PFSK-1 (cell line): Measurements from ENCODE around the gene SLC12A9.

Source experiments
- FOXP2 ChIP-seq: optimal IDR thresholded peaks from 2 replicates; pipeline ENCODE3; 2011; ENCODE audit warnings: borderline replicate concordance, control low read depth, inconsistent platforms; ENCODE audit not compliant: insufficient read depth; ENCODE audit errors: extremely low read length, extremely low read depth
- POLR2AphosphoS5 ChIP-seq: IDR thresholded peaks from 2 replicates; pipeline ENCODE4 v1.6.1; 2012; ENCODE audit warnings: low read depth, mild to moderate bottlenecking, control low read depth, low read length, moderate library complexity
- REST ChIP-seq, 2 experiments: IDR thresholded peaks; 2 replicates each; pipeline versions ENCODE4 v1.6.1 to v1.8.0; 2011 to 2012; ENCODE audit warnings: low read depth in 2 of 2, low read length in 2 of 2, control low read depth in 1 of 2, inconsistent platforms in 1 of 2, mild to moderate bottlenecking in 1 of 2, moderate library complexity in 1 of 2; ENCODE audit not compliant: insufficient read depth in 1 of 2
- SIN3A ChIP-seq: IDR thresholded peaks from 2 replicates; pipeline ENCODE4 v1.6.1; 2012; ENCODE audit warnings: mild to moderate bottlenecking, low read length, moderate library complexity, borderline replicate concordance; ENCODE audit not compliant: insufficient read depth
- TAF1 ChIP-seq: IDR thresholded peaks from 2 replicates; pipeline ENCODE4 v1.6.1; 2012; ENCODE audit warnings: low read length, control low read depth, borderline replicate concordance; ENCODE audit not compliant: insufficient read depth

SLC12A9 gene

GRCh38 chr7:100835903-100836811 is 16.4 kb upstream of the SLC12A9 start:
- TF ChIP-seq REST (IDR thresholded peaks at IDR 0.05; ENCODE audit: insufficient read depth in 1 of 2, low read depth in 2 of 2, low read length in 2 of 2): no peak
- TF ChIP-seq SIN3A: no peak
- no peak for TF ChIP-seq POLR2AphosphoS5
- no peak for TF ChIP-seq TAF1
- peak; percentile 14 for TF ChIP-seq FOXP2

- TF ChIP-seq SIN3A (no peak), TAF1 (no peak), POLR2AphosphoS5 (no peak), FOXP2 (no peak), REST (IDR thresholded peaks at IDR 0.05; ENCODE audit: insufficient read depth in 1 of 2, low read depth in 2 of 2, low read length in 2 of 2) (no peak)
Measured at GRCh38 chr7:100836812-100837098, 15.8 kb upstream of the SLC12A9 start.

GRCh38 chr7:100837099-100837836 is 15.2 kb upstream of the SLC12A9 start:
- TF ChIP-seq SIN3A (no peak), REST (IDR thresholded peaks at IDR 0.05; ENCODE audit: insufficient read depth in 1 of 2, low read depth in 2 of 2, low read length in 2 of 2) (no peak), FOXP2 (peak; percentile 84), TAF1 (peak; percentile 80; the same call in 1 of the 2 replicates), POLR2AphosphoS5 (peak; percentile 53; the same call in 1 of the 2 replicates)

GRCh38 chr7:100839361-100839760 is 13.2 kb upstream of the SLC12A9 start:
- no peak for TF ChIP-seq SIN3A
- TF ChIP-seq POLR2AphosphoS5: no peak
- TF ChIP-seq REST (IDR thresholded peaks at IDR 0.05; ENCODE audit: insufficient read depth in 1 of 2, low read depth in 2 of 2, low read length in 2 of 2): no peak
- no peak for TF ChIP-seq TAF1
- no peak for TF ChIP-seq FOXP2
